K562 (cell line): ENCODE results near the gene DLGAP1.

ENCODE experiments used
- CTCF ChIP-seq, 3 experiments: IDR thresholded peaks in 2 of 3; conservative IDR thresholded peaks in 1 of 3; 2 replicates each; pipeline ENCODE4 v1.5.1; 2011 to 2012; ENCODE audit warnings: low read length in 3 of 3, mild to moderate bottlenecking in 3 of 3, control low read depth in 2 of 3, improper control_type of control experiment in 1 of 3, inconsistent platforms in 1 of 3, low read depth in 1 of 3, mixed read lengths in 1 of 3, moderate library complexity in 1 of 3; ENCODE audit not compliant: insufficient read depth in 2 of 3
- EZH2 ChIP-seq: IDR thresholded peaks from 2 replicates; pipeline ENCODE4 v1.6.1; 2012; ENCODE audit warnings: low read depth, mild to moderate bottlenecking, inconsistent platforms, low read length, borderline replicate concordance
- FOXA3 ChIP-seq, 2 experiments: fragments of 450-650 bp in 1 of 2; sonication (generic) in 1 of 2; formaldehyde crosslinking; IDR thresholded peaks in 1 of 2; conservative IDR thresholded peaks in 1 of 2; 2 replicates each; pipeline versions ENCODE4 v1.4.0 to v1.8.0; 2020 to 2022; ENCODE audit warnings: mild to moderate bottlenecking in 2 of 2, missing genetic modification reagents in 1 of 2
- HNRNPUL1 ChIP-seq: fragments of 200-400 bp; formaldehyde crosslinking; IDR thresholded peaks from 2 replicates; pipeline ENCODE4 v1.6.1; 2017; ENCODE audit warnings: low read length
- KLF16 ChIP-seq: IDR thresholded peaks from 2 replicates; pipeline ENCODE4 v1.6.1; 2016; ENCODE audit warnings: antibody characterized with exemption
- NCOA1 ChIP-seq: fragments of 450-650 bp; IDR thresholded peaks from 2 replicates; pipeline ENCODE4 v1.6.1; 2016; ENCODE audit warnings: low read depth
- POLR2A ChIP-seq: fragments of 450-650 bp; conservative IDR thresholded peaks from 2 replicates; pipeline ENCODE4 v1.6.1; 2016
- POLR2AphosphoS2 ChIP-seq: IDR thresholded peaks from 2 replicates; pipeline ENCODE4 v1.6.1; 2012; ENCODE audit warnings: low read length, improper control_type of control experiment
- POLR2AphosphoS5 ChIP-seq: IDR thresholded peaks from 2 replicates; pipeline ENCODE4 v1.6.1; 2011; ENCODE audit warnings: mild to moderate bottlenecking, low read depth, low read length, moderate library complexity; ENCODE audit not compliant: control insufficient read depth, insufficient read depth
- POU5F1 ChIP-seq: fragments of 150-350 bp; IDR thresholded peaks from 2 replicates; pipeline ENCODE4 v1.6.1; 2014; ENCODE audit warnings: borderline replicate concordance, low read length, low read depth, mild to moderate bottlenecking; ENCODE audit not compliant: partially characterized antibody
- RBBP5 ChIP-seq: fragments of 200-600 bp; sonication (generic); IDR thresholded peaks from 2 replicates; pipeline ENCODE4 v1.6.1; 2012; ENCODE audit warnings: borderline replicate concordance, mild to moderate bottlenecking, low read length, control low read depth, inconsistent platforms; ENCODE audit not compliant: insufficient read depth, poor library complexity, severe bottlenecking
- SAP30 ChIP-seq: fragments of 200-600 bp; sonication (generic); IDR thresholded peaks from 2 replicates; pipeline ENCODE4 v1.6.1; 2012; ENCODE audit warnings: borderline replicate concordance, low read depth, mild to moderate bottlenecking, moderate library complexity, low read length, control low read depth, inconsistent platforms; ENCODE audit not compliant: insufficient read depth, poor library complexity, severe bottlenecking
- TRIM24 ChIP-seq, 2 experiments: fragments of 450-650 bp; IDR thresholded peaks; 2 replicates each; pipeline ENCODE4 v1.6.1; 2016
- TF ChIP-seq, protein P1 (sequence below), 2 experiments: IDR thresholded peaks; 2 replicates each; pipeline ENCODE4 v1.6.1; 2011; ENCODE audit warnings: borderline replicate concordance in 1 of 2, control low read depth in 1 of 2, low read depth in 1 of 2, low read length in 1 of 2, mild to moderate bottlenecking in 1 of 2, mixed read lengths in 1 of 2, moderate library complexity in 1 of 2; ENCODE audit not compliant: insufficient read depth in 1 of 2, insufficient read length in 1 of 2, poor library complexity in 1 of 2, severe bottlenecking in 1 of 2; ENCODE audit errors: extremely low read depth in 1 of 2

DNA sequence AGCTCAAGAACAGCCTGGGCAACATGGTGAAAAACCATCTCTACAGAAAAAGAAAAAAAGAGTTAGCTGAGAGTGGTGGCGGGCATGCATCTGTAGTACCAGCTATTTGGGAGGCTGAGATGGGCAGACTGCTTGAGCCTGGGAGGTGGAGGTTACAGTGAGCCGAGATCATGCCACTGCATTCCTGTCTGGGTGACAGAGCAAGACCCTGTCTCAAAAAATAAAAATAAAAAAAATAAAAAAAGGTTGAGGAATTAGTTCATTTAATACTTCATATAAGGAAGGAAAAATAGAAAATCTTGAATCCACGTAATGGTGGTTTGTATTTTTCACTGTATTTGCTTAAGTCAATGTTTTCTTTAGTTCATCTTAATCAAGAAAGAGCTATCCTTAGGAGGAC is 763.4 kb downstream of the DLGAP1 start:
- TF ChIP-seq CTCF (IDR thresholded peaks at IDR 0.05 in 2 of 3, conservative IDR thresholded peaks at IDR 0.05 in 1 of 3; ENCODE audit: insufficient read depth in 2 of 3, low read depth in 1 of 3, low read length in 3 of 3) (no peak), HNRNPUL1 (no peak), FOXA3 (CRISPR knock-in tag; conservative IDR thresholded peaks at IDR 0.05 in 1 of 2, IDR thresholded peaks at IDR 0.05 in 1 of 2) (no peak), POLR2A (no peak), POLR2AphosphoS5 (no peak), NCOA1 (no peak), RBBP5 (no peak), POU5F1 (no peak), EZH2 (no peak), KLF16 (no peak), POLR2AphosphoS2 (no peak), TRIM24 (IDR thresholded peaks at IDR 0.05) (no peak), SAP30 (no peak)
- TF ChIP-seq, protein P1, sequence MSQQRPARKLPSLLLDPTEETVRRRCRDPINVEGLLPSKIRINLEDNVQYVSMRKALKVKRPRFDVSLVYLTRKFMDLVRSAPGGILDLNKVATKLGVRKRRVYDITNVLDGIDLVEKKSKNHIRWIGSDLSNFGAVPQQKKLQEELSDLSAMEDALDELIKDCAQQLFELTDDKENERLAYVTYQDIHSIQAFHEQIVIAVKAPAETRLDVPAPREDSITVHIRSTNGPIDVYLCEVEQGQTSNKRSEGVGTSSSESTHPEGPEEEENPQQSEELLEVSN (IDR thresholded peaks at IDR 0.05; ENCODE audit: borderline replicate concordance in 1 of 2, extremely low read depth in 1 of 2, insufficient read depth in 1 of 2, insufficient read length in 1 of 2, low read depth in 1 of 2, low read length in 1 of 2, poor library complexity in 1 of 2, severe bottlenecking in 1 of 2): no peak
